Activated CD8-positive, alpha-beta memory T cell treated with anti-CD3 and anti-CD28 coated beads, Interleukin-2, amount 50 U/mL, for 24 hours (primary cell): ENCODE results near the gene LRSAM1.

Source experiments
- DNase-seq: peaks from one replicate; pipeline ENCODE4 v3.0.0-alpha.2; 2020; ENCODE audit errors: extremely low read depth

LRSAM1 gene

GRCh38 chr9:127426756-127427155, 24.6 kb upstream of the LRSAM1 start:
- DNase-seq: no peak

GRCh38 chr9:127428348-127428747, 23.0 kb upstream of the LRSAM1 start:
- DNase-seq: no peak

GRCh38 chr9:127430415-127430814, 20.9 kb upstream of the LRSAM1 start:
- DNase-seq: no peak

GRCh38 chr9:127437497-127438264, 13.6 kb upstream of the LRSAM1 start:
- DNase-seq: no peak

GRCh38 chr9:127438394-127438793, 12.9 kb upstream of the LRSAM1 start:
- DNase-seq: no peak

DNA sequence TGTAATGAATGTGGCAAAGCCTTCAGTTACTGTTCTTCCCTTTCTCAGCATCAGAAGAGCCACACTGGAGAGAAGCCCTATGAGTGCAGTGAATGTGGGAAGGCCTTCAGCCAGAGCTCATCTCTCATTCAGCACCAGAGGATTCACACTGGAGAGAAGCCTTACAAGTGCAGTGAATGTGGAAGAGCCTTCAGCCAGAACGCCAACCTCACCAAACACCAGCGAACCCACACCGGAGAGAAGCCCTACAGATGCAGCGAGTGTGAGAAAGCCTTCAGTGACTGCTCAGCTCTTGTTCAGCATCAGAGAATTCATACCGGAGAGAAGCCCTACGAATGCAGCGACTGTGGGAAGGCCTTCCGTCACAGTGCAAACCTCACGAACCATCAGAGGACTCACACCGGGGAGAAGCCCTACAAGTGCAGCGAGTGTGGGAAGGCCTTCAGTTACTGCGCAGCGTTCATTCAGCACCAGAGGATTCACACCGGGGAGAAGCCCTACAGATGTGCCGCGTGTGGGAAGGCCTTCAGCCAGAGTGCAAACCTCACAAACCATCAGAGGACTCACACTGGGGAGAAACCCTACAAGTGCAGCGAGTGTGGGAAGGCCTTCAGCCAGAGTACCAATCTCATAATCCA, 6.9 kb upstream of the LRSAM1 start:
- no peak for DNase-seq

DNA sequence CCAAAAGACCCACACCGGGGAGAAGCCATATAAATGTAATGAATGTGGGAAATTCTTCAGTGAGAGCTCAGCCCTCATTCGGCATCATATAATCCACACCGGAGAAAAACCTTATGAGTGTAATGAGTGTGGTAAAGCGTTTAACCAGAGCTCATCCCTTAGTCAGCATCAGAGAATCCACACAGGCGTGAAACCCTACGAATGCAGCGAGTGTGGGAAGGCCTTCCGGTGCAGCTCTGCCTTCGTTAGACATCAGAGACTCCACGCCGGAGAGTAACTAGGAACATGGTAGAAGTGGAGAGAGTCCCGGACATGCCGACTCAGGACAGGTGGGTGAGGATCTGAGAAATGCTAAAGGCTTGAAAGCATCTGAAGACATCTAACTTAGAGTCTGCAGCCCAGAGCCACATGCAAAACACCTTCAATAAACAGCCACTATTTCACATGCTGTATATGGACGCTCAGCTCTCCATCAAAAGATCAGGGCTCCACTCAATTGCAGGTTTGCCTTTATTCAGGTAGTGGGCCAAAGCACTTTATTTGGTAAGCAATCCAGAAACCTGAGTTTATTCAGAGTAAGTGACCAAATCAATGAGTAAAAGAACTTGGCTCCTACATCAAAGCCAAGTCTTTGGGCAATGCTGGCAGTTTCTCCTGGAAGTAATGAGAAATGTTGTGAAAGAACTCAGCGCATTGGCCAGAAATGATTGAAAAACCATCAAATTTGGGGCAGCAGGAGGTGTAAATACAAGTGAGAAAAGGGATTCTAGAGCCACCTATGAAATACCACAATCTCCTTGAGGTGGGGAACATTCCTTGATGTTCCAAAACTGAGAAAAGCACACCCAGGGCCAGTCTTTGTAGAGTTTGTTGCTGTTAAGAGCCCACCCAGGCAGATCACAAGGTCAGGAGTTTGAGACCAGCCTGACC, 6.1 kb upstream of the LRSAM1 start:
- no peak for DNase-seq

- no peak for DNase-seq
Observed at GRCh38 chr9:127445851-127446712, 5.2 kb upstream of the LRSAM1 start.

GRCh38 chr9:127446713-127447415, 4.4 kb upstream of the LRSAM1 start:
- DNase-seq: no peak

DNA sequence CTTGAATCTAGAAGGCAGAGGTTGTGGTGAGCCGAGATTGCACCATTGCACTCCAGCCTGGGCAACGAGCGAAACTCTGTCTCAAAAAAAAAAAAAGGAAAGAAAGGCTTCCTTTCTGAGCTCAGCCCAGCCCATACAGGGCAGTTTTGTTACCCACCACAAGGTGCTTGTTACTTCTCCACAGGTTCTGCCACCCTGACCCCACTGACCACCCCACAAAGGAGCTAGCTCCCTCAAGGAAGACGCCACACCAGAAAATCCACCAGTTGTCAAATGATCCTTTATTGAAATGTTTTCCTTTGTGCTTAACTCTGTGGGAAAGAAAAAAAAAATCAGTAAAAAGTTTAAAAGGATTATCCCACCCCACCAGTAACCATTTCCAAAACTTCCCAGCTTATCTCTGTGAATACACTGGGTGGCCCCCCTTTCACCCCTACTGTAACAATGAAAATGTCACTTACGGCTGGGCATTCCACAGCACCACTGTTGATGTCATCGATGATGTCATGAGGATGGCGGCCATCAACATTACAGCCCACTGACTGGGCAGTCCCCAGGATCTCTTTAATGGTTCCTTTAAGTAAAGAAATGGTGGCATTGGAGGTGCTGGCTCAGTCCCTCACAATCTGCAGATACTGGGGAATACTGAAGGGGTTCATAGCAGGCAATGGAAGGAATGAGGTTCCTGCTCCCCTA, 3.7 kb upstream of the LRSAM1 start:
- DNase-seq: no peak

DNA sequence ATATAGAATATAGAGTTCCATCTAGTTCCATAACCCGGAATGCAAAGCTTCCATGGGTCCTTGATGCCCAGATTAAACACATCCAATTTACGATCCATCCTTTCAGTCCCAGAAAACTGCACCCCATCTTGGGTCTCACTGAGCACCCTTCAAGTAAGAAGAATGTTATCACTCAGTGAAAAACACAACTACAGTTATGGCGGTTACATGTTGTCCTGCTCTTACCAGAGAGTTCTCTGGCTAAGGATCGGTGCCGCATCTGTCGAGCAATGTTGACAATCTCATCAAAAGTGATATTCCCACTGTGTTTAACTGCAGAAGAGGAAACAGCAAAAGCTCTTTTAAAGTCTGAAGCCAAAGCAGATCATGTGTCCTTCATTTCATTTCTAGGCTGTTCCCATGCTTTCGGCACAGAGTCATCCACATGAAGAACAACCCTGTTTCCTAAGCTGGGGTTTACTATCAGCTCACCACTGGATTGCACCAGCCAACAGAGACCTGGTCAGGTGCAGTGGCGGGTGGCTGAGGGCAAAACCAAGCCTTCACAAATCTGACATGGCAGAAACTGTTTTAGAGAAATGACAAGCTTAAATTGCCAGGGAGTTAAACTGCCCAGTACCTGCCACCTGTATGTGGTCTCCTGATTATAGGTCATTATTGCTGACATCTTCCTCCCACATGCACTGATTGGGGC, 3.1 kb upstream of the LRSAM1 start:
- no peak for DNase-seq

GRCh38 chr9:127449332-127449966, 1.9 kb upstream of the LRSAM1 start:
- no peak for DNase-seq

DNA sequence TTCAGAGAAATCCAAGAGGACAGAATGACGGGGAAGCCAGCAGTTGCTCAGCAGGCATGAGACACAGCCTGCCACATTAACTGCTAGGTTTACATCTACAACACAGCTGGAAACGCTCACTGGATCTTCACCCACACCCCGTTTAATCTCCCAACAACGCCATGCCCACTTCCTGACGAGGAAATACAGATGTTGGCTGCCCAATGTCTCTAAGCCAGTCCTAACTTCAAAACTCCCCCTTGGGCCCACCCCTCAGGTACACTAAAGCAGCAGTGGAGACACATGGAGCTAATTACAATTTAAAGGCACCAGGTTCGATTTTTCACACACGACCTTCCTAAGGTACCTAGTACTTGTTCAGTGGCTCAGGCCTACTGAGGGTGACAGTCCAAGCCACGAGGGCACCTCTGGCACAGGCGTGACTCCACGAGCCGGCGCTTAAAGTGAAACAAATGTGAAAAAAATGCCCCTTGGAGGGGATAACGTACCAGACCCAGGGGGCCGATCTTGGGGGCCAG, 1.0 kb upstream of the LRSAM1 start:
- no peak for DNase-seq

DNA sequence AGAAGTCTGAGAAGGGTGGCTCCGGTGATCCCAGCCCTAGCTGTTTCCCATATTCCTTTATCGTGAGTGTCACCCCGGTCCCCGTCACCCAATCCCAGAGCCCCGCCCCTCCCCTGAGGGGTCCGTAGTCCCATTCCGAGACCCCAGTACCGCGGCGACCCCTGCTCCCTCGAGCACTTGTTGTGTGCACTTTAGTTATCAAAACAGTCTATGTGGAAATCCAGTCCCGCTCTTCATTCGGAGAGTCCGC, 223 bp downstream of the LRSAM1 start:
- no peak for DNase-seq

DNA sequence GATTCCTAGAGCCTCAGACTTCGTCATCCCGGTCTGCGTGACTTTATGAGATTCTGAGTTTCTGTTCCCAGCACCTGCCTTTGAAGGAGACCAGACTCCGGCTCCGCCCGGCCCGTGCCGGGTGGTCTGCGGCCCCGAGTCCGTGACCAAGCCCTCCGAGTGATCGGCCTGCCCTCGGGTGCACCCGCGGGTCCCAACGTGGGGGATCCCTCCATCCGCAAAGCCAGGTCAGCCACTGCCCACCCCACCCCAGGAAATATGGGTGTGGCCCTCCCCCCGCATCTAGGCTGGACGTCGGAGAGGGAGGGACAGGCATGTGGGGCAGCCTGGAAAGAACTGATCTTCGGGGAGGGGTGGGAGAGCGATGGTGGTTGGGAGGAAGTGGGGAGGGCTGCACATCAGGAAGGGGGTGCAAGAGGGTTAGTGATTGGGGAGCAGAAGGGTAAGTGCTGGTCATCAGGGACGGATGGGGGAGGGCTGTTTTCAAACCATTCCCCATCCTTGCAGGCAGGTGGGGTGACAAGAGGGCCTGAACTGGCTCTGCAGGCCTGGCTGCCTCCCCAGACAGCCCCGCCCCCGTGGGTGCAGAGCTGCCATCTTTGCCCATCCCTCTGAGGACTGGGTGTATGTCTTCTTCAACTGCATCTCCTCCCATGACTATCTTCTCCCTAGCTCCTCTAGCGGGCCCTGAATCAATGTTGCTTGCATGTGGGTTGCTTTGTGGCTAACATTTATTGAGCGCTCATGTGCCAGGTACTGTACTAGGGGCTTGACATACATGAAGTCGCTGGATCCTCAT, 747 bp downstream of the LRSAM1 start:
- no peak for DNase-seq

- no peak for DNase-seq
Observed at GRCh38 chr9:127452691-127453090, 1.4 kb downstream of the LRSAM1 start.

DNA sequence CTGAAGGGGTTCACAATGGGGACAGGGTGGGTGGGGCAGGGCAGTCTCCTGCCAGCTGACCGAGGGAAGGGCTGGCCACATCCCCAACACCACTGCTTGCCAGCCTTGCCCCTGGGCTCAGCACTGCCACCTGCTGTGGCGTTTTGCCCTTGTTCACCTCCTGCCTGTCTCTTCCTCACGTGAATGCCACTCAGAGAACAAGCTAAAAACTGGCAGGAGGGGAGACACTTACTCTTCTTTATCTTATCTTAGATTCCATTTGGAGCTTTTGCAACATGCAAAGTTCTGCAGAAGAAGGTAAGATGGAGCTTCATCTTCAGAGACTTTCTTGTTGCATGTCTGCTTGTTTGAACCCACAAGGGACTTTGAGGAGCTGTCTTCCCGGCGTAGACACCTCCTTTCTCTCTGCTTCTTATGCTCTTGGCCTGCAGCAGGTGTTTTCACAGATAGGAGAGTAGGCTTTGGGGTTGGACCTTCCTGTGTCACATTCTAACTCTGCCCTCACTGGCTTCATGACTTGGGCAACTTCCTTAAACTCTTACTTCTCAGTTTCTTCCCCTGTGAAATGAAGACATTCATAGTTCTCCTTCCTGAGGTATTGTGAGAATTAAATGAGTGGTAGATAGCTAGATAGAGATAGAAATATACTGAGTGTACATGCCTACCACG, 4.1 kb downstream of the LRSAM1 start:
- no peak for DNase-seq
